GM18526 (cell line): ENCODE data around the gene DYNLRB1.

Experiments
- POLR2A ChIP-seq: IDR thresholded peaks from 3 replicates; pipeline ENCODE4 v1.6.1; 2011; ENCODE audit not compliant: insufficient read length; ENCODE audit errors: extremely low read depth

The DYNLRB1 gene

DNA sequence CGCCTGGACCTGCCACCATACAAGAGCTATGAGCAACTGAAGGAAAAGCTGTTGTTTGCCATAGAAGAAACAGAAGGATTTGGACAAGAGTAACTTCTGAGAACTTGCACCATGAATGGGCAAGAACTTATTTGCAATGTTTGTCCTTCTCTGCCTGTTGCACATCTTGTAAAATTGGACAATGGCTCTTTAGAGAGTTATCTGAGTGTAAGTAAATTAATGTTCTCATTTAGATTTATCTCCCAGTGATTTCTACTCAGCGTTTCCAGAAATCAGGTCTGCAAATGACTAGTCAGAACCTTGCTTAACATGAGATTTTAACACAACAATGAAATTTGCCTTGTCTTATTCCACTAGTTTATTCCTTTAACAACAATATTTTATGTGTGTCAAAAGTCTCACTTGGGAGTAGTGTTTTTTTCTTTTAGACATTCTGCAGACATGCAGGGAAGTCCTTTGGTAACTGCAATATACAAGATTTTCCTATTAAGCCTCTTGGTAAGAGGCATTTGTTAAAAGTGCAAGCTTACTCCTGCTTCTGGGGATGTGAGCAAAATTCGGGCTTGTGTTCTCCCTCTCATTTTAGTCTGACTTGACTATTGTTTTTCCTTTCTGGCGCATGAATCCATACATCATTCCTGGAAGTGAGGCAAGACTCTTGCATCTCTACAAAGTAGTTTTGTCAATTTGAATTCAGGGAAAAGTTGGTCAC lies 8.4 kb upstream of the DYNLRB1 start:
- no peak for TF ChIP-seq POLR2A

DNA sequence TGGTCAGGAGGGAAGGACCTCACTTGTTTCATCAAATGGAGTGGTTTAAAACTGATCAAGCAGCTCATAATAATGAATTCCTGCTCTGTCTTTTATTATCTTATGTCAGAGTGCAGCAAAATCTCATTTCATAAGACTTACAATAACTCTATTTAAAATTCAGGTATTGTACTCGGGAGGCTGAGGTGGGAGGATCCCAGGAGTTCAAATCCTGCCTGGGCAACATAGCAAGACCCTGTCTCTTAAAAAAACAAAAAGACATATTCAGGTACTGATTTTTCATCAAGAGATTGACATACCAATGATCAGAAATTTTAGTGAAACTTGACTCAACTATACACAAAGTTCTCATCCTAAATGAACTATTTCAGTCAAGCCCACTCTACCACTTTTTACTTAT lies 5.6 kb upstream of the DYNLRB1 start:
- no peak for TF ChIP-seq POLR2A

- TF ChIP-seq POLR2A = no peak
Observed at GRCh38 chr20:34511891-34512265, 4.3 kb upstream of the DYNLRB1 start.

GRCh38 chr20:34512266-34512954 lies 3.8 kb upstream of the DYNLRB1 start:
- no peak for TF ChIP-seq POLR2A

DNA sequence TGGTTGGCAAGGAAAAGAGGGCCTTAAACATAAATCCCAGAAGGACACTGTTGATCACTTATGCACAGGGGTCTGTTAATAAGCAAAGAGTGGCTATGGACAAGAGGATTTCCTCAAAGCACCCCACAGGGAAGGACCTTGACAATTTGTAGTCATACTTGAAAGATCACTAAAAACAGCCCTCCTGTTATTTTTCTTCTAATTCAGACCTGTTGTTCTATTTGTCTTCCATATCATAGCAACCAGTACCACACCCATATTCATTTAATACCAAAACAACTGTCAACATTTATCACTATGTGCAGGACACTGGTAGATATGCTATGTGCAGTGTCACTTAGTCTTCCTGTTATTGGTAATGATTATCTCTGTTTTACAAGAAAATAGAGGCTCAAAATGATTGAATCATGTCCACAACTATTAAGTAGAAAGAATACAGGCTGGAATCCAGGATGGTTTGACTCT lies 3.2 kb upstream of the DYNLRB1 start:
- no peak for TF ChIP-seq POLR2A

- no peak for TF ChIP-seq POLR2A
Observed at GRCh38 chr20:34514897-34515483, 1.2 kb upstream of the DYNLRB1 start.

- TF ChIP-seq POLR2A = no peak
Observed at GRCh38 chr20:34515484-34516246, 557 bp upstream of the DYNLRB1 start.

GRCh38 chr20:34517114-34517505 lies 888 bp downstream of the DYNLRB1 start:
- TF ChIP-seq POLR2A = no peak

GRCh38 chr20:34522969-34523871 lies 7.0 kb downstream of the DYNLRB1 start:
- TF ChIP-seq POLR2A = no peak

DNA sequence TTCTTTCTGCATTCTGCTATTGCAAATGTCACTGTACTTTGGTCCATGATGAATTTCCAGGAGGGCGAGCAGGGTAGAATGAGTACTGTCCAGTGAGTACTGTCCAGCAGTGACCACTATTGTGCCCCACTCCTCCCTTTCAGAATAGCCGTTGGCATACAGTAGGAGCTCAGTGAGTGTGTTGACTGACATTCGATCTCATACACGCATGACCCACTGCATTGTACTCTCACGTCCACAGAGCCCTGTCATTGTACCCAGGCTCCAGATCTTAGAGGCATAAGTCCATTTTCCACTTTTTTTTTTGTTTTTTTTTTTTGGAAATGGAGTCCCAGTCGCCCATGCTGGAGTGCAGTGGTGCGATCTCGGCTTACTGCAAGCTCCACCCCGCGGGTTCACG lies 8.2 kb downstream of the DYNLRB1 start:
- no peak for TF ChIP-seq POLR2A

DNA sequence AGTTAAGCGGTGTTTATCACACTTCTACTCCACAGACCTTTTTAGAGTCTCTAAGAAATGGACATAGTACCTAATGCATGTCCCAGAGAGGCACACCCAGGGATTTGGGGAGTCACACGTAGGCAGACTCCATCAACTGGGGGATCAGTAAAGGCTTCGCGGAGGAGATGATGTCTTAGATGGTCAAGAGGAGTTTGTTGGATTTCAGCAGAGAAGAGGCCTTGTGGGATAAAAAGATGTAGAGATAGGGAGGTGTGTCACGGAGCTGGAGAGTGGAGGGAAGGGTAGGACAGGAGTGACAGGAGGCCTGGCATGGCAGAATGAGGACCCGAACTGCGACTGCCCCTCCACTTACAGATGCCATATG lies 9.1 kb downstream of the DYNLRB1 start:
- no peak for TF ChIP-seq POLR2A

- TF ChIP-seq POLR2A = no peak
Observed at GRCh38 chr20:34525709-34526416, 9.6 kb downstream of the DYNLRB1 start.

GRCh38 chr20:34526466-34526865 lies 10.2 kb downstream of the DYNLRB1 start:
- no peak for TF ChIP-seq POLR2A

DNA sequence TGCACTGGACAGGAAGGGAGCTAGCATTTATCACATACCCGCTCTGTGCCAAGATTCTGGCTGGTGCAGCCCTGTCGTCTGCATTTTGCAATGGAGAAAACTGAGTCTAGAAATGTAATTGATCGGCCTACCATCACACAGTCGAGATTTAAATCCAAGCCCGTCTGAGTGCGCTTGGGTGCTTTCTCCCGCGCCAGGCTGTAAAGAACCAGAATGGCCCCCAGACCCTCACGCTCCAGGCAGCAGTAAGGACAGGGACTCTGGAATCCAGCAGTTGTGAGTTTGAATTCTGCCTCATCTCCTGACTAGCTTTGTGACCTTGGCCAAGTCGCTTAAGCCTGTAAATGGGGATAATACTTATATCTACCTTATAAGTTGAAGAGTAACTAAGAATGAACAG lies 10.8 kb downstream of the DYNLRB1 start:
- no peak for TF ChIP-seq POLR2A

DNA sequence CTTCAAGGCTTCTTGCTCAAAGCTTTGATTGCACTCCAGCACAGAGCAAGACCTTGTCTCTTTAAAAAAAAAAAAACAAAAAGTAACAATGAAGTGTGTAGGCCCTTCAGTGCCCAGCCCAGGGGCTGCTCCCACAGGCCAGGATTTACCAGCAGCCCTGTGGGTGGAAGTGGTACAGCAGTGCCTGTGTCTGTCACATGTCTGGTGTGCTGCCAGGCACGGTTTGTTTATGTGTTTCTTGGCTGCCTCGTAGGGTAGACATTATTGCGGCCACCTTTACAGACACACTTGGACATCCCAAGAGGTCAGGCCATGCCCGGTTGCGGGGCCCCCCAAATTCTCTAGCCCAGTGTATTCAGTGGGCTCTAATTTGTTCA lies 12.7 kb downstream of the DYNLRB1 start:
- TF ChIP-seq POLR2A = no peak

DNA sequence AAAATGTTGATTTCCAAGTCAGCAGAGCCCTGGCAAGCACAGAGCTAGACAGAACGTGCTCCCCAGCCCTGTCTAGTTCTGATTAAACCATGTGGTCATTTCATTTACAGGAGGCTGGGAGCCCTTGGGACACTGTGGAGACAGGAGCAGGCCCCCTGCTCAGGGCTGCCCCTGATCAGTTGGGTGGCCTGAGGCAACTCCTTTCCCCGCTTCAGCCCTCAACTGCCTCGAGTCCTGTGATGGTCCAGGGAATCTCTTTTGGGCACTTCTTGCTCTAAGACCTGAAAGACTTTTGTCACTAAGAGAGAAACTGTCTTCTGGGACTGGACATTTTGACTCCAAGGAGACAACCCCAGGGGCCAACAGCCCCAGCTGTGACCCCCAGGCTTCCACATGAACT lies 13.5 kb downstream of the DYNLRB1 start:
- no peak for TF ChIP-seq POLR2A
